ENCODE measurements around the gene NBEA. TPM values are rescaled to one million over a fixed set of nuclear protein-coding genes. Genes with fewer than 3 reads are reported as not detected.

NBEA gene
- total RNA-seq, 1 experiment from 2014 or later, result 0.54 TPM

- Mint-ChIP-seq H3K4me1 (ENCODE audit: low read depth, unreplicated experiment) (no peaks in the 10 kb centered on the region), H3K36me3 (ENCODE audit: insufficient read depth, unreplicated experiment) (no peaks in the 10 kb centered on the region), H3K9me3 (ENCODE audit: unreplicated experiment) (no peaks in the 10 kb centered on the region), H3K27ac (ENCODE audit: unreplicated experiment) (no peak overlapping the region), H3K4me3 (ENCODE audit: unreplicated experiment) (no peak overlapping the region), H3K27me3 (ENCODE audit: insufficient read depth, unreplicated experiment) (no peaks in the 10 kb centered on the region)
- H3K4me1 ChIP-seq, result no peaks in the 10 kb centered on the region
- intact Hi-C loops (cut with micrococcal nuclease; ENCODE audit: unreplicated experiment), result no loop called here
- ChIA-PET CTCF (no interaction called here), POLR2A (no interaction called here)
- no peaks in the 10 kb centered on the region for H3K27me3 ChIP-seq (replicated peaks; ENCODE audit: control insufficient read depth, insufficient read depth, low read length)
- no peak for TF ChIP-seq CTCF (IDR thresholded peaks at IDR 0.05; ENCODE audit: insufficient read depth in 1 of 2, low read depth in 1 of 2, low read length in 1 of 2, severe bottlenecking in 1 of 2, unreplicated experiment in 1 of 2)
- H3K4me3 ChIP-seq (ENCODE audit: low read depth, low read length), result no peak overlapping the region
- H3K36me3 ChIP-seq (ENCODE audit: control insufficient read depth, insufficient read depth, low read length), result no peaks in the 10 kb centered on the region
- no peaks in the 10 kb centered on the region for H3K9me3 ChIP-seq
- DNase-seq, result no peak
- no TSS peak for BruUV-seq (replicated peaks)
Measured at GRCh38 chr13:35179920-35180663, 238.0 kb downstream of the NBEA start.

GRCh38 chr13:35190241-35190640, 248.2 kb downstream of the NBEA start:
- Mint-ChIP-seq H3K9me3 (ENCODE audit: unreplicated experiment) (no peaks in the 10 kb centered on the region), H3K4me3 (ENCODE audit: unreplicated experiment) (no peak overlapping the region), H3K4me1 (ENCODE audit: low read depth, unreplicated experiment) (no peaks in the 10 kb centered on the region), H3K27ac (ENCODE audit: unreplicated experiment) (no peak overlapping the region), H3K36me3 (ENCODE audit: insufficient read depth, unreplicated experiment) (no peaks in the 10 kb centered on the region), H3K27me3 (ENCODE audit: insufficient read depth, unreplicated experiment) (no peaks in the 10 kb centered on the region)
- H3K36me3 ChIP-seq (ENCODE audit: control insufficient read depth, insufficient read depth, low read length), result no peaks in the 10 kb centered on the region
- CTCF ChIA-PET, result no interaction called here
- H3K27me3 ChIP-seq (replicated peaks; ENCODE audit: control insufficient read depth, insufficient read depth, low read length), result no peaks in the 10 kb centered on the region
- intact Hi-C loops (cut with micrococcal nuclease; ENCODE audit: unreplicated experiment), result no loop called here
- DNase-seq, result no peak
- BruUV-seq (replicated peaks), result no TSS peak
- TF ChIP-seq CTCF (IDR thresholded peaks at IDR 0.05; ENCODE audit: insufficient read depth in 1 of 2, low read depth in 1 of 2, low read length in 1 of 2, severe bottlenecking in 1 of 2, unreplicated experiment in 1 of 2), result no peak
- H3K4me1 ChIP-seq, result no peaks in the 10 kb centered on the region
- no peak overlapping the region for H3K4me3 ChIP-seq (ENCODE audit: low read depth, low read length)
- POLR2A ChIA-PET, result no interaction called here
- no peaks in the 10 kb centered on the region for H3K9me3 ChIP-seq

GRCh38 chr13:35191883-35192282, 249.8 kb downstream of the NBEA start:
- no peak for TF ChIP-seq CTCF (IDR thresholded peaks at IDR 0.05; ENCODE audit: insufficient read depth in 1 of 2, low read depth in 1 of 2, low read length in 1 of 2, severe bottlenecking in 1 of 2, unreplicated experiment in 1 of 2)
- H3K36me3 ChIP-seq (ENCODE audit: control insufficient read depth, insufficient read depth, low read length), result no peaks in the 10 kb centered on the region
- ChIA-PET CTCF (no interaction called here), POLR2A (no interaction called here)
- H3K4me3 ChIP-seq (ENCODE audit: low read depth, low read length), result no peak overlapping the region
- H3K36me3 Mint-ChIP-seq (ENCODE audit: insufficient read depth, unreplicated experiment), result no peaks in the 10 kb centered on the region
- no peaks in the 10 kb centered on the region for H3K9me3 ChIP-seq
- no peaks in the 10 kb centered on the region for H3K27me3 ChIP-seq (replicated peaks; ENCODE audit: control insufficient read depth, insufficient read depth, low read length)
- no peaks in the 10 kb centered on the region for H3K4me1 Mint-ChIP-seq (ENCODE audit: low read depth, unreplicated experiment)
- H3K27me3 Mint-ChIP-seq (ENCODE audit: insufficient read depth, unreplicated experiment), result no peaks in the 10 kb centered on the region
- no peaks in the 10 kb centered on the region for H3K4me1 ChIP-seq
- no peak overlapping the region for H3K27ac Mint-ChIP-seq (ENCODE audit: unreplicated experiment)
- no peak for DNase-seq
- H3K4me3 Mint-ChIP-seq (ENCODE audit: unreplicated experiment), result no peak overlapping the region
- intact Hi-C loops (cut with micrococcal nuclease; ENCODE audit: unreplicated experiment), result no loop called here
- no peaks in the 10 kb centered on the region for H3K9me3 Mint-ChIP-seq (ENCODE audit: unreplicated experiment)
- no TSS peak for BruUV-seq (replicated peaks)
